IMR-90 (cell line): ENCODE measurements around the gene SPDYC. TPM values are rescaled to one million over a fixed set of nuclear protein-coding genes. Genes with fewer than 3 reads are reported as not detected.

Experiments used
- ATAC-seq: fragments of 200-7000 bp; cut with Tn5 transposase; 2 replicates; pipeline ENCODE4 v1.9.1; 2020; ENCODE audit warnings: low read depth, mild to moderate bottlenecking, moderate library complexity
- BruUV-seq: library from RNA; stranded (reverse); fragments of 400-500 nt; replicated peaks from 2 replicates; lab custom pipeline; 2021; lab: Mats Ljungman, UMichigan
- CTCF ChIA-PET: fragments of 300-600 bp; formaldehyde crosslinking; extraction: SDS; loops from one replicate; lab custom pipeline; 2021; ENCODE audit warnings: antibody characterized with exemption; lab: Yijun Ruan, JAX
- POLR2A ChIA-PET: fragments of 300-600 bp; sonication (Branson Sonifier 250); formaldehyde crosslinking; loops from one replicate; lab custom pipeline; 2022; ENCODE audit warnings: antibody characterized with exemption; ENCODE audit not compliant: unreplicated experiment; lab: Charles Lee
- DNase-seq: peaks from one replicate; pipeline ENCODE4 v3.0.0; 2013
- H2AFZ ChIP-seq: replicated peaks from 2 replicates; pipeline ENCODE3; 2013; ENCODE audit warnings: low read length, mild to moderate bottlenecking; ENCODE audit not compliant: poor library complexity
- H2AK5ac ChIP-seq: 2 replicates; pipeline ENCODE4 v1.6.1; 2013; ENCODE audit warnings: low read depth, low read length, inconsistent platforms
- H2AK9ac ChIP-seq: replicated peaks from 2 replicates; pipeline ENCODE3; 2013; ENCODE audit warnings: mild to moderate bottlenecking, low read depth, low read length, moderate library complexity; ENCODE audit not compliant: poor library complexity
- H2BK120ac ChIP-seq: 2 replicates; pipeline ENCODE4 v1.6.1; 2013; ENCODE audit warnings: low read depth, low read length, inconsistent platforms
- H2BK15ac ChIP-seq: 3 replicates; pipeline ENCODE4 v1.6.1; 2013; ENCODE audit warnings: low read depth, low read length, inconsistent platforms
- H2BK20ac ChIP-seq: 2 replicates; pipeline ENCODE4 v1.6.1; 2013; ENCODE audit warnings: low read depth, mild to moderate bottlenecking, inconsistent platforms, low read length, moderate library complexity
- H2BK5ac ChIP-seq: 2 replicates; pipeline ENCODE4 v1.6.1; 2013; ENCODE audit warnings: mild to moderate bottlenecking, low read depth, low read length, inconsistent platforms; ENCODE audit not compliant: poor library complexity, severe bottlenecking
- H3K14ac ChIP-seq: replicated peaks from 2 replicates; pipeline ENCODE4 v1.6.1; 2013; ENCODE audit warnings: low read depth, low read length, inconsistent platforms
- H3K18ac ChIP-seq: 2 replicates; pipeline ENCODE4 v1.6.1; 2013; ENCODE audit warnings: low read depth, low read length, control low read depth
- H3K23ac ChIP-seq: 2 replicates; pipeline ENCODE4 v1.6.1; 2013; ENCODE audit warnings: low read depth, low read length, inconsistent platforms
- H3K27ac ChIP-seq: 2 replicates; pipeline ENCODE4 v1.5.1; 2013; ENCODE audit warnings: mild to moderate bottlenecking, control low read depth, low read length; ENCODE audit not compliant: insufficient read depth
- H3K27me3 ChIP-seq: 2 replicates; pipeline ENCODE4 v1.6.1; 2013; ENCODE audit warnings: low read length; ENCODE audit not compliant: control insufficient read depth, insufficient read depth
- H3K36me3 ChIP-seq: 2 replicates; pipeline ENCODE4 v1.6.1; 2013; ENCODE audit warnings: low read length, mixed read lengths; ENCODE audit not compliant: control insufficient read depth, insufficient read depth
- H3K4ac ChIP-seq: 2 replicates; pipeline ENCODE4 v1.6.1; 2013; ENCODE audit warnings: low read depth, low read length, inconsistent platforms
- H3K4me1 ChIP-seq: 2 replicates; pipeline ENCODE4 v1.6.1; 2013; ENCODE audit warnings: low read length, mixed read lengths; ENCODE audit not compliant: control insufficient read depth, insufficient read depth
- H3K4me2 ChIP-seq: 2 replicates; pipeline ENCODE4 v1.6.1; 2013; ENCODE audit warnings: low read depth, mild to moderate bottlenecking, control low read depth, low read length, moderate library complexity
- H3K4me3 ChIP-seq: 2 replicates; pipeline ENCODE4 v1.5.1; 2013; ENCODE audit warnings: low read depth, mild to moderate bottlenecking, control low read depth, low read length, moderate library complexity; ENCODE audit not compliant: insufficient read depth
- H3K56ac ChIP-seq: 2 replicates; pipeline ENCODE4 v1.6.1; 2013; ENCODE audit warnings: low read length, inconsistent platforms; ENCODE audit not compliant: insufficient read depth; ENCODE audit errors: extremely low read depth
- H3K79me1 ChIP-seq, 2 experiments: 2 replicates each; pipeline ENCODE4 v1.6.1; 2013; ENCODE audit warnings: low read length in 2 of 2, inconsistent platforms in 1 of 2, low read depth in 1 of 2
- H3K9ac ChIP-seq: 2 replicates; pipeline ENCODE4 v1.6.1; 2013; ENCODE audit warnings: low read depth, low read length, control low read depth
- H3K9me1 ChIP-seq: 2 replicates; pipeline ENCODE4 v1.6.1; 2013; ENCODE audit warnings: low read length, inconsistent platforms; ENCODE audit not compliant: insufficient read depth
- H3K9me3 ChIP-seq: 2 replicates; pipeline ENCODE4 v1.6.1; 2013; ENCODE audit warnings: low read length; ENCODE audit not compliant: control insufficient read depth, insufficient read depth
- H4K20me1 ChIP-seq: 2 replicates; pipeline ENCODE4 v1.6.1; 2013; ENCODE audit warnings: low read length, inconsistent platforms; ENCODE audit not compliant: insufficient read depth
- H4K5ac ChIP-seq: 2 replicates; pipeline ENCODE4 v1.6.1; 2013; ENCODE audit warnings: mild to moderate bottlenecking, low read depth, low read length, control low read depth
- H4K8ac ChIP-seq, 2 experiments: 2 replicates each; pipeline ENCODE4 v1.6.1; 2013; ENCODE audit warnings: low read depth in 2 of 2, low read length in 2 of 2, control low read depth in 1 of 2, inconsistent platforms in 1 of 2
- H4K91ac ChIP-seq: 2 replicates; pipeline ENCODE4 v1.6.1; 2013; ENCODE audit warnings: low read depth, low read length, inconsistent platforms; ENCODE audit not compliant: insufficient read depth
- CEBPB ChIP-seq: IDR thresholded peaks from 2 replicates; pipeline ENCODE4 v1.6.1; 2012; ENCODE audit warnings: low read depth, low read length, improper control_type of control experiment
- FOS ChIP-seq: fragments of 150-350 bp; IDR thresholded peaks from 2 replicates; pipeline ENCODE4 v1.6.1; 2016; ENCODE audit warnings: low read depth, low read length
- MAFK ChIP-seq: IDR thresholded peaks from 2 replicates; pipeline ENCODE4 v1.6.1; 2012; ENCODE audit warnings: low read depth, low read length, improper control_type of control experiment
- MAZ ChIP-seq: IDR thresholded peaks from 2 replicates; pipeline ENCODE4 v1.6.1; 2012; ENCODE audit warnings: low read depth, mild to moderate bottlenecking, low read length, improper control_type of control experiment, moderate library complexity, borderline replicate concordance
- MXI1 ChIP-seq: IDR thresholded peaks from 2 replicates; pipeline ENCODE4 v1.6.1; 2012; ENCODE audit warnings: low read depth, mild to moderate bottlenecking, low read length, moderate library complexity, borderline replicate concordance
- POLR2A ChIP-seq: IDR thresholded peaks from 2 replicates; pipeline ENCODE4 v1.6.1; 2012; ENCODE audit warnings: mild to moderate bottlenecking, low read depth, low read length
- RAD21 ChIP-seq: IDR thresholded peaks from 2 replicates; pipeline ENCODE4 v1.6.1; 2012; ENCODE audit warnings: low read length, improper control_type of control experiment
- RCOR1 ChIP-seq: IDR thresholded peaks from 2 replicates; pipeline ENCODE4 v1.6.1; 2012; ENCODE audit warnings: mild to moderate bottlenecking, low read length, improper control_type of control experiment; ENCODE audit not compliant: insufficient replicate concordance
- RFX5 ChIP-seq: IDR thresholded peaks from 2 replicates; pipeline ENCODE4 v1.8.0; 2012; ENCODE audit warnings: low read depth, mild to moderate bottlenecking, low read length, moderate library complexity
- SMC3 ChIP-seq: fragments of 150-350 bp; IDR thresholded peaks from 2 replicates; pipeline ENCODE4 v1.6.1; 2016; ENCODE audit warnings: low read depth, mild to moderate bottlenecking, antibody characterized with exemption, low read length, moderate library complexity
- WGBS, 2 experiments: methylation state at CpG; one replicate each; pipeline versions ENCODE4 v1.1.5 to v1.1.7; 2013; ENCODE audit warnings: missing lambda C conversion rate in 2 of 2; ENCODE audit not compliant: insufficient read length in 1 of 2; ENCODE audit errors: extremely low coverage in 2 of 2; 5-methylcytosine and 5-hydroxymethylcytosine counted together
- dilution Hi-C: fragments of 300-500 bp; cut with HindIII; formaldehyde crosslinking; loops from one replicate; pipeline ENCODE4 v1.14.3; 2018; ENCODE audit warnings: low sequenced_read_pairs; ENCODE audit not compliant: unreplicated experiment
- in situ Hi-C: fragments of 300-500 bp; cut with MboI; formaldehyde crosslinking; loops from 3 replicates; pipeline ENCODE4 v1.14.3; 2019; ENCODE audit warnings: low sequenced_read_pairs, inconsistent platforms, mixed read lengths
- intact Hi-C: fragments of 100-400 bp; cut with micrococcal nuclease; formaldehyde crosslinking; loops from 2 replicates; pipeline ENCODE4 v1.10.0; 2022
- polyA plus RNA-seq, 3 experiments: library from polyadenylated mRNA; depleted of rRNA; stranded (reverse); fragments of >200 nt; gene quantifications; 2 replicates each; pipeline ENCODE4 v1.2.3, GENCODE V29; 2012; ENCODE audit warnings: low replicate concordance in 1 of 3
- total RNA-seq: library from RNA; depleted of rRNA; stranded (reverse); fragments of >200 nt; gene quantifications from 2 replicates; pipeline ENCODE4 v1.2.3, GENCODE V29; 2012
- TF ChIP-seq, protein P1 (sequence below): fragments of 150-350 bp; IDR thresholded peaks from 2 replicates; pipeline ENCODE4 v1.6.1; 2016; ENCODE audit warnings: low read depth, mild to moderate bottlenecking, low read length, moderate library complexity, borderline replicate concordance

Gene SPDYC
- total and polyA plus RNA-seq, 2 of the 4 experiments (the other 2 are of a cell fraction) = not detected

GRCh38 chr11:65184146-65184545 lies 14.1 kb downstream of the SPDYC start:
- Histone ChIP-seq H4K20me1 (peaks cover 9% of the 10 kb centered on the region), H2BK15ac (no peak overlapping the region), H3K27ac (no peak overlapping the region), H3K9ac (no peak overlapping the region), H2BK20ac (no peak overlapping the region), H4K5ac (no peak overlapping the region), H2BK120ac (no peak overlapping the region), H2BK5ac (no peak overlapping the region), H2AK9ac (no peak overlapping the region), H3K4me2 (no peak overlapping the region), H3K79me1 (peaks cover 40 to 62% of the 10 kb centered on the region in 2 experiments), H3K14ac (no peak overlapping the region), H4K91ac (no peak overlapping the region), H3K9me3 (no peaks in the 10 kb centered on the region), H3K18ac (no peak overlapping the region), H3K9me1 (0 out of 2 replicates have a peak, but pooled peaks cover 4% of the 10 kb centered on the region), H3K23ac (no peak overlapping the region), H3K4me1 (peaks cover 11% of the 10 kb centered on the region), H2AK5ac (no peak overlapping the region), H3K4ac (no peak overlapping the region), H3K56ac (no peak overlapping the region), H4K8ac (no peak overlapping the region), H3K27me3 (no peaks in the 10 kb centered on the region), H2AFZ (no peak overlapping the region), H3K36me3 (peaks cover 42% of the 10 kb centered on the region), H3K4me3 (no peak overlapping the region)
- TF ChIP-seq MXI1 (no peak), FOS (no peak), POLR2A (no peak), MAZ (no peak), RFX5 (no peak), SMC3 (no peak), CEBPB (no peak), MAFK (no peak), RAD21 (no peak), RCOR1 (no peak)
- TF ChIP-seq, protein P1, sequence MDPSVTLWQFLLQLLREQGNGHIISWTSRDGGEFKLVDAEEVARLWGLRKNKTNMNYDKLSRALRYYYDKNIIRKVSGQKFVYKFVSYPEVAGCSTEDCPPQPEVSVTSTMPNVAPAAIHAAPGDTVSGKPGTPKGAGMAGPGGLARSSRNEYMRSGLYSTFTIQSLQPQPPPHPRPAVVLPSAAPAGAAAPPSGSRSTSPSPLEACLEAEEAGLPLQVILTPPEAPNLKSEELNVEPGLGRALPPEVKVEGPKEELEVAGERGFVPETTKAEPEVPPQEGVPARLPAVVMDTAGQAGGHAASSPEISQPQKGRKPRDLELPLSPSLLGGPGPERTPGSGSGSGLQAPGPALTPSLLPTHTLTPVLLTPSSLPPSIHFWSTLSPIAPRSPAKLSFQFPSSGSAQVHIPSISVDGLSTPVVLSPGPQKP = no peak
- dilution Hi-C loops = no loop called here
- in situ Hi-C loops = no loop called here
- ATAC-seq = no peak
- ChIA-PET CTCF (no interaction called here), POLR2A (no interaction called here)
- BruUV-seq = no TSS peak
- DNase-seq = no peak
- 89% methylated on average over 7 of the region's 22 CpGs; no CpG with 5 or more reads in 1 of the 2 experiments for WGBS, 2 experiments
- intact Hi-C loops = loop anchor here (5.0 kb wide), 1 partner anchor 62 kb away; the partner anchor contains the start of genes FAU and MRPL49
